PC-3 (cell line): ENCODE measurements around the gene COMMD8. TPM values are rescaled to one million over a fixed set of nuclear protein-coding genes. Genes with fewer than 3 reads are reported as not detected.

Source experiments
- ATAC-seq: fragments of 200-7000 bp; cut with Tn5 transposase; 2 replicates; pipeline ENCODE4 v1.9.1; 2020; ENCODE audit warnings: mild to moderate bottlenecking, moderate library complexity
- BruUV-seq: library from RNA; stranded (reverse); fragments of 400-500 nt; replicated peaks from 2 replicates; lab custom pipeline; 2021; lab: Mats Ljungman, UMichigan
- CTCF ChIA-PET: fragments of 300-600 bp; sonication (Branson Sonifier 250); formaldehyde crosslinking; loops from one replicate; lab custom pipeline; 2022; ENCODE audit warnings: antibody characterized with exemption; lab: Charles Lee
- POLR2A ChIA-PET: fragments of 300-600 bp; sonication (Branson Sonifier 250); formaldehyde crosslinking; loops from one replicate; lab custom pipeline; 2022; ENCODE audit warnings: antibody characterized with exemption; ENCODE audit not compliant: unreplicated experiment; lab: Charles Lee
- DNase-seq: peaks from one replicate; pipeline ENCODE4 v3.0.0-alpha.2; 2015
- H2AFZ ChIP-seq: fragments of 300-600 bp; sonication (generic); 2 replicates; pipeline ENCODE4 v1.6.0; 2016; ENCODE audit warnings: antibody characterized with exemption, low read length
- H3F3A ChIP-seq: fragments of 300-600 bp; sonication (generic); one replicate; pipeline ENCODE4 v1.6.0; 2017; ENCODE audit warnings: antibody characterized with exemption, low read length, control low read depth, mild to moderate bottlenecking; ENCODE audit not compliant: unreplicated experiment
- H3K27ac ChIP-seq: fragments of 300-600 bp; sonication (generic); 2 replicates; pipeline ENCODE4 v1.5.1; 2016; ENCODE audit warnings: mild to moderate bottlenecking, low read length
- H3K27me3 ChIP-seq: fragments of 300-600 bp; sonication (generic); 2 replicates; pipeline ENCODE4 v1.6.1; 2016; ENCODE audit warnings: low read length, mixed read lengths
- H3K36me3 ChIP-seq: fragments of 300-600 bp; sonication (generic); 2 replicates; pipeline ENCODE4 v1.6.1; 2016; ENCODE audit warnings: low read depth, mixed run types, low read length, mixed read lengths
- H3K4me1 ChIP-seq: fragments of 300-600 bp; sonication (generic); 2 replicates; pipeline ENCODE4 v1.5.1; 2016; ENCODE audit warnings: low read length; ENCODE audit not compliant: insufficient read depth
- H3K4me2 ChIP-seq: fragments of 300-600 bp; sonication (generic); 2 replicates; pipeline ENCODE4 v1.6.0; 2016; ENCODE audit warnings: low read length
- H3K4me3 ChIP-seq: fragments of 300-600 bp; sonication (generic); 2 replicates; pipeline ENCODE4 v1.5.1; 2016; ENCODE audit warnings: mild to moderate bottlenecking, low read length, mixed read lengths
- H3K79me2 ChIP-seq: fragments of 300-600 bp; sonication (generic); 2 replicates; pipeline ENCODE4 v1.6.1; 2017; ENCODE audit warnings: low read length, mixed read lengths
- H3K9ac ChIP-seq: fragments of 300-600 bp; sonication (generic); 2 replicates; pipeline ENCODE4 v1.6.0; 2016; ENCODE audit warnings: mild to moderate bottlenecking, low read length
- H3K9me2 ChIP-seq: fragments of 300-600 bp; sonication (generic); replicated peaks from 2 replicates; pipeline ENCODE4 v1.6.1; 2016; ENCODE audit warnings: mixed run types, low read length, mixed read lengths
- H3K9me3 ChIP-seq: fragments of 300-600 bp; sonication (generic); 2 replicates; pipeline ENCODE4 v1.6.1; 2016; ENCODE audit warnings: low read length, mixed read lengths
- H4K20me1 ChIP-seq: fragments of 300-600 bp; sonication (generic); 2 replicates; pipeline ENCODE4 v1.6.1; 2016; ENCODE audit warnings: low read length, mixed read lengths
- CTCF ChIP-seq: fragments of 300-600 bp; sonication (generic); conservative IDR thresholded peaks from 2 replicates; pipeline ENCODE4 v1.5.1; 2017; ENCODE audit warnings: antibody characterized with exemption, low read depth, mild to moderate bottlenecking, low read length
- EZH2 ChIP-seq: fragments of 300-600 bp; sonication (generic); IDR thresholded peaks from one replicate; pipeline ENCODE4 v1.6.1; 2017; ENCODE audit warnings: antibody characterized with exemption, mild to moderate bottlenecking, low read length; ENCODE audit not compliant: unreplicated experiment
- EZH2phosphoT487 ChIP-seq: fragments of 300-600 bp; sonication (generic); IDR thresholded peaks from 2 replicates; pipeline ENCODE4 v1.6.1; 2018; ENCODE audit warnings: mild to moderate bottlenecking, antibody characterized with exemption, low read length, borderline replicate concordance
- intact Hi-C: fragments of 100-400 bp; cut with micrococcal nuclease; formaldehyde crosslinking; loops from 2 replicates; pipeline ENCODE4 v1.9.0; 2023
- total RNA-seq: library from RNA; depleted of rRNA; stranded (reverse); fragments of >200 nt; gene quantifications from 2 replicates; pipeline ENCODE4 v1.2.3, GENCODE V29; 2014

COMMD8 gene
- total RNA-seq, 1 experiment from 2014 or later, result 9.5 TPM

GRCh38 chr4:47505666-47506065 is 42.2 kb upstream of the COMMD8 start:
- no TSS peak for BruUV-seq
- Histone ChIP-seq H3K4me3 (no peak overlapping the region), H3K27me3 (peaks cover 11% of the 10 kb centered on the region), H3K9me2 (no peaks in the 10 kb centered on the region), H4K20me1 (no peaks in the 10 kb centered on the region), H3K79me2 (no peaks in the 10 kb centered on the region), H3K36me3 (no peaks in the 10 kb centered on the region), H3K9me3 (no peaks in the 10 kb centered on the region), H3K27ac (no peak overlapping the region), H3K4me2 (no peak overlapping the region), H3K9ac (no peak overlapping the region), H3K4me1 (no peaks in the 10 kb centered on the region), H2AFZ (no peak overlapping the region), H3F3A (no peaks in the 10 kb centered on the region)
- DNase-seq (no peak), ATAC-seq (no peak)
- ChIA-PET POLR2A (no interaction called here), CTCF (no interaction called here)
- intact Hi-C loops, result no loop called here
- TF ChIP-seq CTCF, result no peak
- TF ChIP-seq EZH2, result no peak
- no peak for TF ChIP-seq EZH2phosphoT487

- no peak overlapping the region for H3K4me3 ChIP-seq
- H3K27ac ChIP-seq, result no peak overlapping the region
- ChIA-PET CTCF (no interaction called here), POLR2A (no interaction called here)
- intact Hi-C loops, result no loop called here
- H3K4me2 ChIP-seq, result no peak overlapping the region
- no peak overlapping the region for H3K9ac ChIP-seq
- no peaks in the 10 kb centered on the region for H4K20me1 ChIP-seq
- no peaks in the 10 kb centered on the region for H3F3A ChIP-seq
- ATAC-seq (no peak), DNase-seq (no peak)
- H3K79me2 ChIP-seq, result no peaks in the 10 kb centered on the region
- BruUV-seq, result no TSS peak
- no peaks in the 10 kb centered on the region for H3K36me3 ChIP-seq
- no peak for TF ChIP-seq CTCF
- TF ChIP-seq EZH2, result no peak
- no peak for TF ChIP-seq EZH2phosphoT487
- H3K9me3 ChIP-seq, result no peaks in the 10 kb centered on the region
- no peak overlapping the region for H2AFZ ChIP-seq
- H3K9me2 ChIP-seq, result no peaks in the 10 kb centered on the region
- H3K27me3 ChIP-seq, result peaks cover 11% of the 10 kb centered on the region
- H3K4me1 ChIP-seq, result no peaks in the 10 kb centered on the region
Measured at GRCh38 chr4:47505147-47505546, 41.6 kb upstream of the COMMD8 start.

- Histone ChIP-seq H3K9me2 (no peaks in the 10 kb centered on the region), H2AFZ (no peak overlapping the region), H3F3A (no peaks in the 10 kb centered on the region), H3K27ac (no peak overlapping the region), H4K20me1 (no peaks in the 10 kb centered on the region), H3K9ac (no peak overlapping the region), H3K4me1 (no peaks in the 10 kb centered on the region), H3K4me2 (no peak overlapping the region), H3K9me3 (no peaks in the 10 kb centered on the region), H3K79me2 (no peaks in the 10 kb centered on the region), H3K36me3 (no peaks in the 10 kb centered on the region), H3K27me3 (no peaks in the 10 kb centered on the region), H3K4me3 (no peak overlapping the region)
- intact Hi-C loops, result no loop called here
- POLR2A ChIA-PET, result no interaction called here
- ATAC-seq (no peak), DNase-seq (no peak)
- CTCF ChIA-PET, result no interaction called here
- no TSS peak for BruUV-seq
- TF ChIP-seq EZH2phosphoT487, result no peak
- TF ChIP-seq CTCF, result no peak
- TF ChIP-seq EZH2, result no peak
Measured at GRCh38 chr4:47500776-47501175, 37.3 kb upstream of the COMMD8 start.
